OCI-M2 (cell line): Measurements from ENCODE around the gene ORC2.
"Not testable (repeated sequence)": the region's sequence is repeated elsewhere in the genome, so short reads cannot be mapped to it uniquely, and the experiment has no call there.

Experiments
- DNase-seq: peaks from one replicate; lab custom pipeline; 2025; ENCODE audit not compliant: unreplicated experiment; lab: John Stamatoyannopoulos, UW

The ORC2 gene

GRCh38 chr2:200963124-200963917 is at the start of gene ORC2:
ORC2 (minus strand) TSS chr2:200963660; CDS start chr2:200958123, 5,537 bp downstream.
- peak; percentile 54 for DNase-seq

- no peak for DNase-seq
Measured at GRCh38 chr2:201008296-201008829, 44.9 kb upstream of the ORC2 start.

- DNase-seq, result no peak
Measured at GRCh38 chr2:201007584-201007998, 44.1 kb upstream of the ORC2 start.

- DNase-seq, result no peak
Measured at GRCh38 chr2:201006704-201007103, 43.2 kb upstream of the ORC2 start.

GRCh38 chr2:201004370-201004769 is 40.9 kb upstream of the ORC2 start:
- no peak for DNase-seq

GRCh38 chr2:200993097-200993496 is 29.6 kb upstream of the ORC2 start:
- no peak for DNase-seq

- no peak for DNase-seq
Measured at GRCh38 chr2:200987137-200987536, 23.7 kb upstream of the ORC2 start.

GRCh38 chr2:200985799-200986198 is 22.3 kb upstream of the ORC2 start:
- DNase-seq, result no peak

- DNase-seq, result no peak
Measured at GRCh38 chr2:200976710-200977109, 13.2 kb upstream of the ORC2 start.

- no peak for DNase-seq
Measured at GRCh38 chr2:200975672-200976071, 12.2 kb upstream of the ORC2 start.

GRCh38 chr2:200970057-200970456 is 6.6 kb upstream of the ORC2 start:
- not testable (repeated sequence) for DNase-seq

GRCh38 chr2:200968735-200969134 is 5.3 kb upstream of the ORC2 start:
- no peak for DNase-seq

GRCh38 chr2:200968162-200968561 is 4.7 kb upstream of the ORC2 start:
- no peak for DNase-seq

- no peak for DNase-seq
Measured at GRCh38 chr2:200966770-200967169, 3.3 kb upstream of the ORC2 start.

GRCh38 chr2:200964498-200964897 is 1.0 kb upstream of the ORC2 start:
- no peak for DNase-seq

GRCh38 chr2:200963918-200964252 is 425 bp upstream of the ORC2 start:
- not testable (repeated sequence) for DNase-seq

- no peak for DNase-seq
Measured at GRCh38 chr2:200962811-200963123, 693 bp downstream of the ORC2 start.

GRCh38 chr2:200961674-200962073 is 1.8 kb downstream of the ORC2 start:
- no peak for DNase-seq

GRCh38 chr2:200950378-200950777 is 13.1 kb downstream of the ORC2 start:
- DNase-seq, result no peak

GRCh38 chr2:200945395-200945729 is 18.1 kb downstream of the ORC2 start:
- DNase-seq, result no peak

- DNase-seq, result no peak
Measured at GRCh38 chr2:200944467-200945394, 18.7 kb downstream of the ORC2 start.

- no peak for DNase-seq
Measured at GRCh38 chr2:200943527-200944105, 19.8 kb downstream of the ORC2 start.
